Activated CD4-positive, alpha-beta T cell treated with anti-CD3 and anti-CD28 coated beads for 36 hours (primary cell): ENCODE data around the gene LRRFIP1. TPM values are rescaled to one million over a fixed set of nuclear protein-coding genes. Genes with fewer than 3 reads are reported as not detected.

ENCODE experiments used
- ATAC-seq: fragments of 200-7000 bp; cut with Tn5 transposase; one replicate; pipeline ENCODE4 v1.10.0; 2021; ENCODE audit warnings: mild to moderate bottlenecking, moderate library complexity
- CTCF ChIA-PET: fragments of 350-600 bp; sonication (Branson Sonifier 250); formaldehyde crosslinking; loops from one replicate; lab custom pipeline; 2021; ENCODE audit warnings: antibody characterized with exemption; lab: Charles Lee
- POLR2A ChIA-PET: fragments of 350-600 bp; sonication (Branson Sonifier 250); formaldehyde crosslinking; loops from one replicate; lab custom pipeline; 2021; ENCODE audit warnings: antibody characterized with exemption, inconsistent platforms; lab: Charles Lee
- DNase-seq: peaks from one replicate; pipeline ENCODE4 v3.0.0-alpha.2; 2020
- H3K27ac Mint-ChIP-seq: one replicate; pipeline ENCODE4 v1.8.0; 2021; ENCODE audit warnings: mixed read lengths
- H3K27me3 Mint-ChIP-seq: one replicate; pipeline ENCODE4 v1.8.0; 2021; ENCODE audit warnings: mixed read lengths
- H3K36me3 Mint-ChIP-seq: one replicate; pipeline ENCODE4 v1.8.0; 2021; ENCODE audit warnings: low read depth, mixed read lengths
- H3K4me1 Mint-ChIP-seq: one replicate; pipeline ENCODE4 v1.8.0; 2021; ENCODE audit warnings: mixed read lengths
- H3K4me3 Mint-ChIP-seq: one replicate; pipeline ENCODE4 v1.8.0; 2021; ENCODE audit warnings: mild to moderate bottlenecking, moderate library complexity, mixed read lengths
- H3K9me3 Mint-ChIP-seq: one replicate; pipeline ENCODE4 v1.8.0; 2021; ENCODE audit warnings: low read depth, mixed read lengths
- intact Hi-C, 2 experiments: fragments of 100-400 bp; cut with DNase I in 1 of 2; cut with micrococcal nuclease in 1 of 2; formaldehyde crosslinking; loops; one replicate each; pipeline versions ENCODE4 v1.14.2 to v1.15.1; 2022 to 2024; cut with DNase I, micrococcal nuclease
- total RNA-seq, 2 experiments: library from RNA; stranded (reverse); gene quantifications; one replicate each; pipeline ENCODE4 v1.2.3, GENCODE V29; 2021

LRRFIP1 gene
- total RNA-seq, 2 experiments from 2014 or later, result 234 to 235 TPM

- no peaks in the 10 kb centered on the region for H3K27me3 Mint-ChIP-seq
- intact Hi-C loops, result loop anchor here (1.0 to 10.0 kb wide), 15 partner anchors 19 to 1710 kb away; partner anchors contain the start of genes PER2 (in 2 of the 2), HDAC4 (in 1 of the 2), ILKAP (in 1 of the 2) and SCLY (in 1 of the 2)
- ChIA-PET POLR2A (interaction anchor here (0.6 to 3.5 kb wide), 6 partner anchors 8 to 265 kb away, joined by 3 to 35 read pairs (median 8); no protein-coding TSS in a partner anchor), CTCF (interaction anchor here (0.7 to 4.7 kb wide), 7 partner anchors 7 to 111 kb away, joined by 3 to 43 read pairs (median 3); no protein-coding TSS in a partner anchor)
- H3K36me3 Mint-ChIP-seq, result peaks cover 17% of the 10 kb centered on the region
- peak overlapping the region; percentile 97 for H3K27ac Mint-ChIP-seq
- ATAC-seq (no peak), DNase-seq (peak; percentile 61)
- peak overlapping the region; percentile 97 for H3K4me3 Mint-ChIP-seq
- H3K9me3 Mint-ChIP-seq, result no peaks in the 10 kb centered on the region
- peaks cover 64% of the 10 kb centered on the region for H3K4me1 Mint-ChIP-seq
These were observed 65.4 kb downstream of the LRRFIP1 start for GRCh38 chr2:237692601-237693290.

GRCh38 chr2:237693291-237693994 is 66.1 kb downstream of the LRRFIP1 start:
- Mint-ChIP-seq H3K36me3 (peaks cover 20% of the 10 kb centered on the region), H3K4me1 (peaks cover 65% of the 10 kb centered on the region), H3K27me3 (no peaks in the 10 kb centered on the region), H3K27ac (peak overlapping the region; percentile 97), H3K9me3 (no peaks in the 10 kb centered on the region), H3K4me3 (peak overlapping the region; percentile 97)
- peak; percentile 43 for ATAC-seq
- POLR2A ChIA-PET, result interaction anchor here (0.6 to 3.5 kb wide), 6 partner anchors 8 to 265 kb away, joined by 3 to 35 read pairs (median 8); no protein-coding TSS in a partner anchor
- CTCF ChIA-PET, result interaction anchor here (0.7 to 5.0 kb wide), 10 partner anchors 8 to 121 kb away, joined by 3 to 43 read pairs (median 3); no protein-coding TSS in a partner anchor
- peak; percentile 58 for DNase-seq
- intact Hi-C loops, result loop anchor here (1.0 to 10.0 kb wide), 10 partner anchors 20 to 1709 kb away; partner anchors contain the start of genes PER2 (in 2 of the 2), HDAC4 (in 1 of the 2), SCLY (in 1 of the 2) and UBE2F (in 1 of the 2)

GRCh38 chr2:237694415-237695194 is 67.2 kb downstream of the LRRFIP1 start:
- peaks cover 64% of the 10 kb centered on the region for H3K4me1 Mint-ChIP-seq
- H3K27ac Mint-ChIP-seq, result peak overlapping the region; percentile 97
- ChIA-PET POLR2A (interaction anchor here (0.6 to 3.5 kb wide), 7 partner anchors 9 to 73 kb away, joined by 3 to 35 read pairs (median 4); no protein-coding TSS in a partner anchor), CTCF (interaction anchor here (0.8 to 5.0 kb wide), 4 partner anchors 9 to 123 kb away, joined by 3 to 33 read pairs (median 3); no protein-coding TSS in a partner anchor)
- no peaks in the 10 kb centered on the region for H3K27me3 Mint-ChIP-seq
- peak overlapping the region; percentile 97 for H3K4me3 Mint-ChIP-seq
- no peaks in the 10 kb centered on the region for H3K9me3 Mint-ChIP-seq
- DNase-seq (peak; percentile 64), ATAC-seq (peak; percentile 4)
- peaks cover 24% of the 10 kb centered on the region for H3K36me3 Mint-ChIP-seq
- intact Hi-C loops, result loop anchor here (1.0 to 10.0 kb wide), 8 partner anchors 9 to 1708 kb away; partner anchors contain the start of genes HDAC4 (in 1 of the 2), PER2 (in 1 of the 2), SCLY (in 1 of the 2) and UBE2F (in 1 of the 2)

GRCh38 chr2:237695201-237695780 is 67.9 kb downstream of the LRRFIP1 start:
- ChIA-PET CTCF (interaction anchor here (5.0 kb wide), 1 partner anchor 22 kb away, joined by 33 read pairs; no protein-coding TSS in a partner anchor), POLR2A (interaction anchor here (0.7 to 3.5 kb wide), 3 partner anchors 22 to 62 kb away, joined by 3 to 35 read pairs (median 3); no protein-coding TSS in a partner anchor)
- ATAC-seq (peak; percentile 16), DNase-seq (peak; percentile 32)
- peaks cover 64% of the 10 kb centered on the region for H3K4me1 Mint-ChIP-seq
- no peaks in the 10 kb centered on the region for H3K27me3 Mint-ChIP-seq
- peaks cover 30% of the 10 kb centered on the region for H3K36me3 Mint-ChIP-seq
- peak overlapping the region; percentile 97 for H3K4me3 Mint-ChIP-seq
- intact Hi-C loops, result loop anchor here (1.0 to 10.0 kb wide), 5 partner anchors 8 to 1140 kb away; partner anchors contain the start of genes PER2 (in 1 of the 2) and SCLY (in 1 of the 2)
- peak overlapping the region; percentile 97 for H3K27ac Mint-ChIP-seq
- H3K9me3 Mint-ChIP-seq, result no peaks in the 10 kb centered on the region

GRCh38 chr2:237696461-237696860 is 69.1 kb downstream of the LRRFIP1 start:
- ATAC-seq (peak; percentile 11), DNase-seq (peak; percentile 76)
- intact Hi-C loops, result loop anchor here (10.0 kb wide), 3 partner anchors 368 to 1142 kb away; partner anchors contain the start of genes PER2 (in 1 of the 2) and SCLY (in 1 of the 2)
- H3K4me3 Mint-ChIP-seq, result peak overlapping the region; percentile 97
- CTCF ChIA-PET, result interaction anchor here (0.6 to 5.0 kb wide), 9 partner anchors 9 to 120 kb away, joined by 3 to 33 read pairs (median 4); no protein-coding TSS in a partner anchor
- H3K4me1 Mint-ChIP-seq, result peaks cover 70% of the 10 kb centered on the region
- no peaks in the 10 kb centered on the region for H3K27me3 Mint-ChIP-seq
- H3K27ac Mint-ChIP-seq, result peak overlapping the region; percentile 97
- no peaks in the 10 kb centered on the region for H3K9me3 Mint-ChIP-seq
- H3K36me3 Mint-ChIP-seq, result peaks cover 36% of the 10 kb centered on the region
- POLR2A ChIA-PET, result interaction anchor here (0.6 to 2.8 kb wide), 4 partner anchors 9 to 34 kb away, joined by 7 to 18 read pairs (median 8); no protein-coding TSS in a partner anchor

GRCh38 chr2:237697586-237698357 is 70.4 kb downstream of the LRRFIP1 start:
- no peaks in the 10 kb centered on the region for H3K9me3 Mint-ChIP-seq
- ChIA-PET CTCF (interaction anchor here (0.7 to 5.0 kb wide), 11 partner anchors 10 to 49 kb away, joined by 3 to 33 read pairs (median 4); no protein-coding TSS in a partner anchor), POLR2A (interaction anchor here (0.6 to 2.8 kb wide), 5 partner anchors 10 to 262 kb away, joined by 3 to 18 read pairs (median 7); no protein-coding TSS in a partner anchor)
- peaks cover 84% of the 10 kb centered on the region for H3K4me1 Mint-ChIP-seq
- DNase-seq (peak; percentile 80), ATAC-seq (peak; percentile 25)
- peak overlapping the region; percentile 97 for H3K27ac Mint-ChIP-seq
- H3K27me3 Mint-ChIP-seq, result no peaks in the 10 kb centered on the region
- intact Hi-C loops, result loop anchor here (10.0 kb wide), 3 partner anchors 367 to 1143 kb away; partner anchors contain the start of genes PER2 (in 1 of the 2) and SCLY (in 1 of the 2)
- H3K4me3 Mint-ChIP-seq, result peak overlapping the region; percentile 97
- H3K36me3 Mint-ChIP-seq, result peaks cover 37% of the 10 kb centered on the region

- ChIA-PET CTCF (interaction anchor here (1.3 to 5.0 kb wide), 4 partner anchors 15 to 25 kb away, joined by 3 to 33 read pairs (median 4); no protein-coding TSS in a partner anchor), POLR2A (interaction anchor here (1.2 to 2.8 kb wide), 4 partner anchors 11 to 32 kb away, joined by 3 to 18 read pairs (median 8); no protein-coding TSS in a partner anchor)
- H3K27me3 Mint-ChIP-seq, result no peaks in the 10 kb centered on the region
- H3K9me3 Mint-ChIP-seq, result no peaks in the 10 kb centered on the region
- H3K4me1 Mint-ChIP-seq, result peaks cover 89% of the 10 kb centered on the region
- peaks cover 38% of the 10 kb centered on the region for H3K36me3 Mint-ChIP-seq
- peak overlapping the region; percentile 97 for H3K4me3 Mint-ChIP-seq
- intact Hi-C loops, result loop anchor here (10.0 kb wide), 3 partner anchors 366 to 1144 kb away; partner anchors contain the start of genes PER2 (in 1 of the 2) and SCLY (in 1 of the 2)
- peak overlapping the region; percentile 97 for H3K27ac Mint-ChIP-seq
- DNase-seq, result no peak
- no peak for ATAC-seq
These were observed 70.9 kb downstream of the LRRFIP1 start for GRCh38 chr2:237698358-237698694.

- Mint-ChIP-seq H3K27me3 (no peaks in the 10 kb centered on the region), H3K9me3 (no peaks in the 10 kb centered on the region), H3K4me3 (peak overlapping the region; percentile 70), H3K27ac (peak overlapping the region; percentile 95), H3K4me1 (peaks cover 98% of the 10 kb centered on the region), H3K36me3 (peaks cover 37% of the 10 kb centered on the region)
- DNase-seq (no peak), ATAC-seq (no peak)
- ChIA-PET POLR2A (interaction anchor here (0.7 to 1.9 kb wide), 6 partner anchors 8 to 226 kb away, joined by 3 to 12 read pairs (median 4); no protein-coding TSS in a partner anchor), CTCF (interaction anchor here (1.1 to 2.1 kb wide), 4 partner anchors 10 to 27 kb away, joined by 3 to 19 read pairs (median 6); no protein-coding TSS in a partner anchor)
- intact Hi-C loops, result loop anchor here (2.0 to 10.0 kb wide), 5 partner anchors 31 to 1145 kb away; partner anchors contain the start of genes PER2 (in 1 of the 2) and SCLY (in 1 of the 2)
These were observed 72.6 kb downstream of the LRRFIP1 start for GRCh38 chr2:237699870-237700511.
